HG03159 (cell line): ENCODE results near the gene RBMS3.
"Not testable (repeated sequence)": the region's sequence is repeated elsewhere in the genome, so short reads cannot be mapped to it uniquely, and the experiment has no call there.

ENCODE experiments used
- ATAC-seq: cut with Tn5 transposase; IDR thresholded peaks from one replicate; pipeline ENCODE4 v1.9.1; 2021; ENCODE audit warnings: mild to moderate bottlenecking, moderate library complexity; ENCODE audit not compliant: unreplicated experiment

Gene RBMS3

GRCh38 chr3:29310865-29311264 is 30.0 kb downstream of the RBMS3 start:
- ATAC-seq = no peak

GRCh38 chr3:29311795-29312194 is 30.9 kb downstream of the RBMS3 start:
- ATAC-seq = no peak

GRCh38 chr3:29312395-29312794 is 31.5 kb downstream of the RBMS3 start:
- ATAC-seq = no peak

- ATAC-seq = no peak
These were observed 32.1 kb downstream of the RBMS3 start for GRCh38 chr3:29312960-29313452.

- no peak for ATAC-seq
These were observed 33.3 kb downstream of the RBMS3 start for GRCh38 chr3:29313981-29314726.

GRCh38 chr3:29314727-29315088 is 33.8 kb downstream of the RBMS3 start:
- no peak for ATAC-seq

GRCh38 chr3:29317659-29318173 is 36.8 kb downstream of the RBMS3 start:
- ATAC-seq = no peak

- no peak for ATAC-seq
These were observed 37.4 kb downstream of the RBMS3 start for GRCh38 chr3:29318251-29318650.

GRCh38 chr3:29319262-29319661 is 38.4 kb downstream of the RBMS3 start:
- peak; percentile 83 for ATAC-seq

- no peak for ATAC-seq
These were observed 38.9 kb downstream of the RBMS3 start for GRCh38 chr3:29319798-29320197.

- no peak for ATAC-seq
These were observed 41.7 kb downstream of the RBMS3 start for GRCh38 chr3:29322586-29322985.

GRCh38 chr3:29324180-29324651 is 43.3 kb downstream of the RBMS3 start:
- ATAC-seq = peak; percentile 97

- not testable (repeated sequence) for ATAC-seq
These were observed 45.7 kb downstream of the RBMS3 start for GRCh38 chr3:29326540-29326939.

GRCh38 chr3:29329986-29330890 is 49.4 kb downstream of the RBMS3 start:
- no peak for ATAC-seq

GRCh38 chr3:29331035-29331434 is 50.2 kb downstream of the RBMS3 start:
- no peak for ATAC-seq

GRCh38 chr3:29331456-29332194 is 50.8 kb downstream of the RBMS3 start:
- ATAC-seq = no peak

- ATAC-seq = no peak
These were observed 51.3 kb downstream of the RBMS3 start for GRCh38 chr3:29332195-29332637.

GRCh38 chr3:29333576-29333975 is 52.7 kb downstream of the RBMS3 start:
- ATAC-seq = no peak

- ATAC-seq = no peak
These were observed 53.8 kb downstream of the RBMS3 start for GRCh38 chr3:29334706-29335105.

- no peak for ATAC-seq
These were observed 54.6 kb downstream of the RBMS3 start for GRCh38 chr3:29335438-29335837.

- no peak for ATAC-seq
These were observed 55.1 kb downstream of the RBMS3 start for GRCh38 chr3:29335943-29336342.
